Islet precursor cell (in vitro differentiated cells): ENCODE measurements around the gene PGF.
"Not testable (repeated sequence)": the region's sequence is repeated elsewhere in the genome, so short reads cannot be mapped to it uniquely, and the experiment has no call there.

ENCODE experiments used
- DNase-seq: peaks from one replicate; pipeline ENCODE4 v3.0.0-alpha.2; 2018

Gene PGF

DNA sequence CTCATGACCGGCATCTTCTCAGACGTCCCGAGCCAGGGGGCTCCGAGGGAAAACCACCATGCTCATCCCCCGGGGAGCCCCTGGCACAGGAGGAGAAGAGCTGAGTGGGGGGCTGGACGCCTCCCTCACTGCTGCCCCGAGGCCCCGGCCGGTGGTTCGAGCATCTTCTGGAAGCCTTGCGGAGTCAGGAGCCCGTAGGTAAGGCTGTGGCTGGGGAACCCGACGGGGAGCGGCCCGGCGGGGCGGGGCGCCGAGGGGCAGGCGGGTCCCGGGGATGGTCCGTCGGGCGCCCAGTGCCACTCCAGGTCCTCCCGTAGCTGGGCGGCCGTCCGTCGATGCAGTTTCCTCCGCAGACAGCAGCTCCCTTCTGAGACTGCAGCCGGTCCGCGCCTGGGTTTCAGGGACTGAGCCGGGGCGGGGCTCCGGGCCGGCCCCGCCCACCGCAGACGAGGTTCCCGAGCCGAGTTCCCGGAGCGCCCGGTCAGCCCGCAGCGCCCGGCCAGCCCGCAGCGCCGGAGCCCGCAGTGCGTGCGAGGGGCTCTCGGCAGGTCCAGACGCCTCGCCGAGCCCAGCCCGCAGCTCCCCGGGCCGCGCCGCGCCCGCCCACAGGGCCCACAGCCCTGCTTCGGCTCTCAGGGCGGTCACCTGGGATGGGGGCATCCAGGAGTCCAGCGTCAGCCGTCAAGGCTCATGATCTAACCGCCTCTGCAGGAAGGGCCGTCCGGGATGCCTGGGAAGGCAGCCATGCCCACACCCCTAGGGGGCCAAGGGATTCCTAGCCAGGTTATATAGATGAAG is at the start of gene PGF:
PGF (minus strand) TSS at position 369 of the 798 bp plus-strand sequence; CDS start at position 14, 355 bp downstream.
- DNase-seq: peak; percentile 90

DNA sequence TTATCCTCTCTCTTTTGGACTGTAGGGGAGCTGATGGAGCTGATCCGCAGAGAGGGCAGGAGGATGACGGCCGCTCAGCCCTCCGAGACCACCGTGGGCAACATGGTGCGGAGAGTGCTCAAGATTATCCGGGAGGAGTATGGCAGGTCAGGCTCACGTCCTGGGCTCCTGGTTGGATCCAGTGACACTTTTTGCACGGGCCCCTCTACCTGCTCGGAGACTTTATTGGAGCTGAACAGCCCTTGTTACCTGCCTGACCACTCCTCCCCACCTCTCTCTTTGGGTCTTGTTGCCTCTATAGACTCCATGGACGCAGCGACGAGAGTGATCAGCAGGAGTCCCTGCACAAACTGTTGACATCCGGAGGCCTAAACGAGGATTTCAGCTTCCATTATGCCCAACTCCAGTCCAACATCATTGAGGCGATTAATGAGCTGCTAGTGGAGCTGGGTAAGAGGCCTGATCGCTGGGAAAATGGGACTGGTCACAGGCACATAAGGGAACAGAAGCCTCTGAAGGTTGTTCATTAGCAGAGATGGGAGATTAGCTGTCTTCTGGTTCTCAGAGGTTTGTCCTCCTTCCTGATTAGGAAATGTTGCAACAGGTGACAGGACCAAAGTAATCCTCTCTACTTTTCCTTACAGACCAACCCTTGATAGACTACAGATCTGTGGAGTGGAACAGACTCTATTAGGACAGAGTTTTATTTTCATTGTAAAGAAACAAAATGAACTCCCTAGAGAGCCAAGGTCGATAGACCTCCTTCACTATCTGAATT is 48.0 kb upstream of the PGF start:
- no peak for DNase-seq

DNA sequence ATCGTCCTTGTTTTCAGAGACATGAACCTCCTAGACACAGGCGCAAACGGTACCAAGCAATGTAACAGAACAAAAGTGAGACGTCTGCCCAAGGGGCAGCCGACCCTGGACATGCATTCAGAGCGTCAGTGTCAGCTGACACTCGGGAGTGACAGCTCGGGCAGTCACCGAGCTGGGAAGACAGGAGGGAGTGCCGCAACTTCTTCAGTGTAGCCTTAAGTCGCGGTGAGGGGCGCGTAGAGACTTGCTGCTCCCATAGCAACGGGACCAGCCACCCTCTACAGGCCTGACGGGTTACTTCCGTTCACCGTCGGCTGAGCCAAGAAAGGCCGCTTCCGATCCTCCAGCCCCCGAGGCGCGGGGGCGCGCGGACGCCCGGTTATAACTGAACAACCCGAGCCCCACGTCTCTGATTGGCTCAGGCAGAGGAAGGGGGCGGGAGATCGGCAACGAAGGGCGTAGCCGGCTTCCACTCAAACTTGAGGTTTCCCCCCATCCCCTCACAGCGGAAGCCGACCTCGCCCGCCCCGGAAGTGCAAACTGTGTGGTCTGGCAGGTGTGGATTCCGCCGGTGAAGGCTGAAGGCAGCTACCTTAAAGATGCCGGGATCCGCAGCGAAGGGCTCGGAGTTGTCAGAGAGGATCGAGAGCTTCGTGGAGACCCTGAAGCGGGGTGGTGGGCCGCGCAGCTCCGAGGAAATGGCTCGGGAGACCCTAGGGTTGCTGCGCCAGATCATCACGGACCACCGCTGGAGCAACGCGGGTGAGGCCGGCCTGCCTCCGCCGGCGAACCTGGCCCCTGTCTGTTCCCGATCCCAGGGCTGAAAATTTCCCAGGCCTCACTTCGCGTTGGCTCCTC is 47.2 kb upstream of the PGF start, which contains the start of gene EIF2B2:
EIF2B2 (plus strand) TSS at position 530 of the 858 bp plus-strand sequence; CDS start at position 600, 70 bp downstream.
- peak; percentile 99 for DNase-seq

DNA sequence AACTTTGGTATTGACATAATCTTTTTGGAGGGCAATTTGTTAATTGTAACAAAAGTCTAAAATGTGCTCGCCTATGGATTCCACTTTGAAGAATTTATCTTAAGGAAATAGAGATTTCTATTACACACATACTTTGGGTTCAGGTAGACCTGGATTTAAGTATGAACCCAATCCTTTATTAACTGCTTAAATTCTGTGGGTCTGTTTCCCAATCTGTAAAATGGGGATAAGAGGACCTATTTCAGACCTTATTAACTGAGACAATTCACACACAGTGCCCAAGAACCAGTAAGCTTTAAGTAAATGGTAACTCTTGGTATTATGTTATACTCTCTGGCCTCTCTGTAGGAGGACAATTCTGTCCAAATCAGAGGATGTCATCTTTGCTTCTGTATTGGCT is 46.5 kb upstream of the PGF start:
- DNase-seq: no peak

DNA sequence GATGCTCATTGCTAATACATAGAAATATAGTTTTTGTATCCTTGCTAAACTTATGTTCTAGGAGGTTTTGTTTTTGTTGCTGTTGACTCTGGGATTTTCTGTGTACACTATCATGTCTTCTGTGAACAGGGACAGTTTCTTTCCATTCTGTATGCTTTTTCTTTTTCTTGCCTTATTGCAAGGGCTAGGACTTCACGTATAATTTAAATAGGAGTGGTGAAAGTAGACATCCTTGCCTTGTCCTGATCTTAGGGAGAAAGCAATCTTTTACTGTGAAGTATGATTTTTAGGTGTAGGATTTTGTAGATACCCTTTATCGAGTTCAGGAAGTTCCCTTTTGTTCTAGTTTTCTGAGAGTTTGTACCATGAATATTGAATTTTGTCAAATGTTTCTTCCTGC is 45.9 kb upstream of the PGF start:
- DNase-seq: no peak

DNA sequence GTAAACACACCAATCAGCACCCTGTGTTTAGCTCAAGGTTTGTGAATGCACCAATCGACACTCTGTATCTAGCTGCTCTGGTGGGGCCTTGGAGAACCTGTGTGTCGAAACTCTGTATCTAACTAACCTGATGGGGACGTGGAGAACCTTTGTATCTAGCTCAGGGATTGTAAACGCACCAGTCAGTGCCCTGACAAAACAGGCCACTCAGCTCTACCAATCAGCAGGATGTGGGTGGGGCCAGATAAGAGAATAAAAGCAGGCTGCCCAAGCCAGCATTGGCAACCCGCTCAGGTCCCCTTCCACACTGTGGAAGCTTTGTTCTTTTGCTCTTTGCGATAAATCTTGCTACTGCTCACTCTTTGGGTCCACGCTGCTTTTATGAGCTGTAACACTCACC is 40.4 kb upstream of the PGF start:
- DNase-seq: not testable (repeated sequence)

DNA sequence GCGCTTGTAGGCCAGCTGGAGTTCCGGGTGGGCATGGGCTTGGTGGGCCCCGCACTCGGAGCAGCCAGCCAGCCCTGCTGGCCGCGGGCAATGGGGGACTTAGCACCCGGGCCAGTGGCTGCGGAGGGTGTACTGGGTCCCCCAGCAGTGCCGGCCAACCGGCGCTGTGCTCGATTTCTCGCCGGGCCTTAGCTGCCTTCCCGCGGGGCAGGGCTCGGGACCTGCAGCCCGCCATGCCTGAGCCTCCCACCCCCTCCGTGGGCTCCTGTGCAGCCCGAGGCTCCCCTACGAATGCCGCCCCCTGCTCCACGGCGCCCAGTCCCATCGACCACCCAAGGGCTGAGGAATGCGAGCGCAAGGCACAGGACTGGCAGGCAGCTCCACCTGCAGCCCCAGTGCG is 38.8 kb upstream of the PGF start:
- peak; percentile 28 for DNase-seq

DNA sequence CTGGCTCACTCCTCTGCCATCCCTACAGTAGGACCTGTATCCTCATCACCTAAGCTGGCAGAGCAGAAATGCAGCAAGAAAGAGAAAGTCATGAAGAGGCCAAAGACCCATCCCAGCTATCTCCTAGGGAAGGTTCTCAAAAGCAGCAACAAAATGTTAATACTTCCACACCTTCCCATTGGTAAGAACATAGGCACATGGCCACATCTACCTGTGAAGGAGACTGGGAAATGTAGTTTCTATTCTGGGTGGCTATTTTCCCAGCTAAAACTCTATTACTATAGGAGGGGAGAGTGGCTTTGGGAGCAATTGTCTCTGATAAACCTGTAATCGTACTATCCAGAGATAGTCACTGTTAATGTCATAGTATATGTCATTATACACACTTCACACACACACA is 33.6 kb upstream of the PGF start:
- peak; percentile 36 for DNase-seq

DNA sequence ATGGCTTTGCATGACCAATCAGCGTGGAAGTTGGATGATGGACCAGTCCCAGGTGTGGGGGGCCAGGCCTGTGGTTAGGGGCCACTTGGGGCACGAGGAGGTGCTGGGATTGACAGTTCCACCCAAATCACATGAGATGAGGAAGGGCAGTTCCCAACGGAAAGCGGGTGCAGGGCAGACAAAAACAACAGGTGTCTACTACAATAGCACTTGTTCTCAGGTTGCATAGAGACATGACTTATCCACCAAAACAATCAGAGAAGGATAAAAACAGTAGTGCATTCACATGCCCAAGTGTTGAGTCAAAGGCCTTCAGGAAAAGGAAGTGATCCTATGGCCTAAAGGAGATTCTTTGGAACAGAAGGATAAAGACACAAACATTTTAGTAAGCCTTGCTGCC is 32.7 kb upstream of the PGF start:
- peak; percentile 58 for DNase-seq

DNA sequence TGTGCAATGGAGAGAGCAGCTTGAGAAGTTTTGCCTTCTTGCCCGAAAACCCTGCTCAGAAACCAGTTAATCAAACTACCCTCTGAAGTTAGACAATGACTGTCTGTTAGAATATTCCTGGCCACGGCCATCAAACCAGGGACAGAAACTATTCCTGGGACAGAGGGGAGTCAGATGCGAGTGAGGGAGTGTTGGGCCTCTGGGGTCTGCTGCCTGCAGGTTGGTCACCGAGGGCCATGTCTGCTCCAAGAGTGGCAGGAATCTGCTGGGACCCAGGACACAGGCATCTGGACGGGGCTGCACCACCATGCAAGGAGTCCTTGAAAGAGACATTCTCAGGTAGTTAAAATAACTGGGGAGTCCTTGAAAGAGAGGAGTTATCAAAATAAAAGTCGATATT is 30.4 kb upstream of the PGF start:
- DNase-seq: peak; percentile 29

DNA sequence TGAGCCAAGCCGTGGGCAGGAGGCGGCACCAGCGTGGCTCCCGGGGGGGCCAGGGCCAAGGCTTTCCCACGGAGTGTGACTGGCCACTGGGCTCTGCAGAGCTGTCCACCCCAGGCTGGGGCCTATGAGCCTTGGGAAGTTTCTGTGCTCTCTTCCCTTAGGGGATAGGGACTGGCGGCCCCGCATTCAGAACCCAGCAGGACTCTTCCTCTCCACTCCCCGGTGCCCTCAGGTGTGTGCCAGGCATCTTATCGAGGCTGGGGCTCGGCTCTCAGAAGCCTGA is 29.6 kb upstream of the PGF start:
- peak; percentile 52 for DNase-seq

DNA sequence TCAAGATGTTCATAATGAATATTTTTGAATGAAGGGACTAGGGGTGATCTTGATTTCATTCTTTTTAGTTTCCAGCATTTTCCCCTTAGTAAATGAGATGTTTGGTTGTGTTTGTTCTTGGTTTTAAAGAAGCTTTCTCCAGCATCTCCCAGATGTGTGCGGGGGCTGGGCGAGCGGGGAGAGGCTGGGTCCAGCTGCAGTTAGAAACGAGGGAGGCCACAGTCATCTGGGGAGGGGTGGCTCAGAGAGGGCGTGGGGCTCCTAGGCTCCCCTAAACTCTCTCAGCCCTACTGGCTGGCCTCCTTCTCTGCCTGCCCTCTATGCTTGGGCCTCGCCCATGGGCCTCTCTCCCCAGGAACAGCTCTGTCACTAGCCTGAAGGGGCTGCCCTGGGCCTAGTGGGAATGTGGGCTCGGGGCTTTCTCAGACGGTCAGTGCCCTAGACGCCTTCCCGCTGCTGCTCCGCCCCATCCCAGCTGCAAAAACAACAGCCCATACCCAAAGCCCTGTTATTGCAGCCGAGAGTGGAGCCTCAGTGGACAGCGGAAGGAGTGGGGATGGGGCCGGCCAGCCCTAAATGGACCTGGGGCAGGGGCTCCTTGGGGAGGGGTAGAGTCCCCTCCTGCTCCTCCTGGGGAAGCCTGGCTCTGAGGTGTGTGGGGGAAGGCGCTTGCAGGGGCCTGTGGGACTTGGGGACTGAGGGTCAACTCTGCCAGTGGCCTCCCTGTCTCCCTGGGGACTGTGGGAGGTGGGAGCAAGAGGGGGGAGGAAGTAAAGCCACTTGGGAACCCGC is 29.0 kb upstream of the PGF start:
- peak; percentile 51 for DNase-seq

DNA sequence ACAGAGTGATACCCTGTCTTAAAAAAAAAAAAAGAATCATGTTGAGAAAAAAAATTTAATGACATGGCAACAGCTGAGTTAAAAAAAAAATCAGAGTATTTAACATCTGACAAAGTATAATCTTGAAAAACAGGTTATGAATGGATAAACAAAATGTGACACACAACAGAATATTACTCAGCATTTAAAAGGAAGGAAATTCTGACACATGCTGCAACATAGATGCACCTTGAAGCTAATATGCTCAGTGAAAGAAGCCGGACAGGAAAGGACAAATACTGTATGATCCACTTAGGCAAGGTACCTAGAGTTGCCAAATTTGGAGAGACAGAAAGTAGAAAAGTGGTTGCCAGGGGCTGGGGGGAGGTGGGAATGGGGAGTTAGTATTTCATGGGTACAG is 27.9 kb upstream of the PGF start:
- DNase-seq: no peak

DNA sequence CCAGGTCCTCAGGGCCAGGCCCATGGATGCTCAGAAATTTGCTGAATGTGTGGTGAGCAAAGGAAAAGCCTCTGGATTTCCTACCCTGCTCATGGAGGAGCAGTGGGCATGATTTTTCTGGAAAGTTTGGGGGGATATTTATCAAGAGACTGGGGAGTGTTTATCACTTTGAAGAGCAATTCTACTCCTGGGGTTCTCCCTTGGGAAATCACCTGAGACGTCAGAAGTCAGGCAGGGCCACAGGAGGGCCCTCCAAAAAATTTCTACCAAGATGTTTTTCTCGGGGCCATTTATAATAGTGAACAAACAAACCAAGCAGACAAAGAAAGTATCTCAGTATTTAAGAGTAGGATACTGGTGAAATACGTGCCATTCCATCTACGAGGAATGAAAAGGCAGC is 27.3 kb upstream of the PGF start:
- peak; percentile 11 for DNase-seq

DNA sequence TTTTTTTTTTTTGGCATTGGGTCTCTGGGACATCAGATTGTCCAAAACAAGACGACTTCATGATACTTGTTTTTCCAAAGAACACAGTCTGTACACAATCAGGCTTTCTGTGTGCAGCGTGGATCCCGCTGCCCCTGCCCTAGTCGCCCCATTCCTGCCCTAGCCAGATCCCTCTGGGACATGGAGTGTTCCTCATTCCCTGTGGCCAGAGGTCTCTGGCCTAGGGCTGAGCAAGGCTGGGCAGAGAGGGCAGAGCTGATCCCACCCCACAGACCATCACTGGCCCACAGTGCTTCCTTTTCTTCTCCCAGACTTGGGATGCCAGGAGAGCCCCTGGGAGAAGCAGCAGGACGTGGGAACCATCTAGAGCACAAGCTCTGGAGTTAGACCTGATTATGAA is 26.4 kb upstream of the PGF start:
- DNase-seq: no peak

DNA sequence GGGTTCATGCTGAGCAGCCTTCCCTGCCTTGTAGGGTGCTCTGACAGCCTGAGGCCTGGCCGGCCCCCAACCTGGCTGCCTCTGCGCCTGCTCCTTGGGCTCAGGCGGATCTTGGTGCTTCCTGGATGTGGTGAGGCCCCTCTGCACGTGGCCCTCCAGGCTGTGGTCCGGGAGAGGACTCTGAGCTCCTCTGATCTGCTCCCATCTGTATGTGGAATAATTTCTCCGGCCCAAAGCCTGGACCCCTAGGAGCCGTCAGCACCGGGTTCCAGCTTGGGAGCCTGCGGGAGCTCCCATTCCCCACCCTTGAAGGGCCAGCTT is 26.0 kb upstream of the PGF start:
- DNase-seq: no peak

DNA sequence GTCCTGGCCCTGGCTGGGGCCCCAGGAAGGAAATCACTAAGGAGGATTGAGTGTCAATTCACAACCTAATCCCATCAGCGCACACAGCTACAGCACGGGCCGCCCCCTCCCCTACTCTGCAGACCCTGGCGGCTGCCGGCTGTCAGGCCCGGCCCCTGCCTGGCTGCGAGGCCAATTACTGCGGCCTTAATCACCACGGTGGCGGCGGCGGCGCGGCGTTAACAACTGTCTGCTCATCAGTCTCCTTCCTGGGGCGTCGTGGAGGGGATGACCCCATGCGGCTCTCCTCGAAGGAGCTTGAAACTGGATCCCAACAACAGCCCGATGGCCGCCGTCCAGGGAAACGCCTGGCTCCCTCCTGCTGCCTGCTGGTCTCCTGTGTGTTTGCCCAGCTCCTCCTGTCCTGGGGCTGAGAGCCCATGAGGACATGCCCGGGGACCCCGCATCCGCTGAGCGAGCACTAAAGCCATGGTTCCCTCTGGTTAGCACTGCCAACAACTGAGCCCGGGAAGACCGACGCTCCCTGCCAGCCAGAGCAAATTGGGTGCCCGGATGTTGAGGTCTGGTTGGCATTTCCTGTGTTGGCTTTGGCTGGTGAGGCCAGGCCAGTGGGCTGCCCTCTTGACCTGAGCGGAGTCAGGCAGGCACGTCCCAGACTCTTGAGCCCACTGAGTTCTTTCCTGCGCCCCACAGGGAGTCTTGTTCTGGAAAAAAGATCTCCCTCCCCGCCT is 25.5 kb upstream of the PGF start:
- peak; percentile 82 for DNase-seq

DNA sequence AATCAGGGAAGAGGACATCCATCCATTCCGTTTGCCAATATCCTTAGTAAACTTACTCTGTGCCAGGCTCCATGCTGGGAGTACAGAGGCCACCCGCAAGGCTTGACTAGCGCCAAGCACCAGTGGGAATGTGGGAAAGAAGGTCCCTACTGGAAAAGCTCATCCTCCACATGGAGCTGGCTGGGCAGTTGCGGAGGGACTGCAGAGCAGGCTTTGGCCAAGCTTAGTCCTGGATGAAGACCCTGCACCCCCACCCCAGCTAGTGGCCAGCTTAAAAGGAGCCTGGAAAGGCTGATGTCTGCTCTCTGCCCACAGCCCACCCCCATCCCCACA is 25.0 kb upstream of the PGF start:
- no peak for DNase-seq

DNA sequence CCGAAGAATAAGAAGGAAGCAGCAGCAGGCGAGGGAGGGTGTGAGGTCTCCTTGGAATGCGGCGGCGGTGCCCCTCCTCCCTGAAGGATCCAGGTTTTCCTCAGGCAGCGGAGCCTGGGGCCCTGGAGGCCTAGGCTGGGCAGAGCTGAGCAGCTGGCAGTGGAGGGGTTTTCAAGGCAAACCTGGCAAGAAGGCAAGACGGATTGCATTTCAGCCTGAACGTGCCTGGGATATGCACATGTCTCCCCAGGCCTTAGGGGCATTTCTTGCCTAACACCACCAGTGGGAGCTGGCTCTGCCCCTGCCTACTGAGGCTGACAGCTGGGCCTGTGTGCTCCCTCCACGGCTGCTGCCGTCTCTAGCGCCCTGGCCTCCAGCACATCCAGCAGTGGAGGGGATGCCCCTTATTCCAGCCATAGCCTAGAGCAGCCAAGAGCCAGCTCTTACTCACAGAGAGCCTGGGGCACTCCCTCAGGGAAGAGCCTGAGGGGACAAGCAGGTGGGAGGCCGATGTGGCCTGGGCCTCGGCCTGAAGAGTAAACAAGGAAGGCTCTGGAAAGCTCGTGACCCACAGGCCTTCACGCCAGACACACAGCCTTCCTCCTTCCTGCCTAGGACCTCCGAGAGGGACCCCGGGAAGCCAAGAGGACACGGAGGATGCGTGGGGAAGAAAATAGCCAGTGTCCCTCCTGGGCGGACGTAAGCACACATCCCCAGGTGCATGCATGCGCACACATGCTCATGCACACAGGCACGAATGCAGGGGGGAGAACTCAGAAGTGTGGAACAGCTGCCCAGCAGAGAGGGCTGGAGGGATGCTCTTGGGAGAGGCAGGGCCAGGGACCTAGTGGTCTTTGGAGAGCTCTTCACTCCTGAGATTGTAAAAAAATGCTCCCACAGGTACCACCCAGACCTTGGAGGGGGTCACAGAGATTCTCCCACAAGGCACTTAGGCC is 24.3 kb upstream of the PGF start:
- peak; percentile 83 for DNase-seq

DNA sequence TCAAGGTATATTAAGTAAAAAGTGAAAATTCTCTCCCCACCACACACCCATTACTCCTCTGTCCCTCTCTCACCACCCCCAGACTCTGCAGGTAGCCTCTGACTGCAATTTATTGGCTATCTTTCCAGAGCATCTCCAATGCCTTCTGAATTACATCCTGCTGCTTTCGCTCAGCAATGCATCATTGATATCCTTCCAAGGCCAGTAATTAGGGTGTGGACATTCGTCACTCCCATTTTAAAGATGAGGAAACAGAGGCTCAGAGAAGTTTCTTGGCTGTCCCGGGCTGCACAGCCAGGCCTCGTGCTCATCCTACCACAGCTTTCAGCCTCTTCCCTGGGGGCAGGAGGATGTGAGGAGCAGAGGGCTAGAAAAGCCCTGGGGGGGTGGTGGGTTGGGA is 23.6 kb upstream of the PGF start:
- DNase-seq: no peak

DNA sequence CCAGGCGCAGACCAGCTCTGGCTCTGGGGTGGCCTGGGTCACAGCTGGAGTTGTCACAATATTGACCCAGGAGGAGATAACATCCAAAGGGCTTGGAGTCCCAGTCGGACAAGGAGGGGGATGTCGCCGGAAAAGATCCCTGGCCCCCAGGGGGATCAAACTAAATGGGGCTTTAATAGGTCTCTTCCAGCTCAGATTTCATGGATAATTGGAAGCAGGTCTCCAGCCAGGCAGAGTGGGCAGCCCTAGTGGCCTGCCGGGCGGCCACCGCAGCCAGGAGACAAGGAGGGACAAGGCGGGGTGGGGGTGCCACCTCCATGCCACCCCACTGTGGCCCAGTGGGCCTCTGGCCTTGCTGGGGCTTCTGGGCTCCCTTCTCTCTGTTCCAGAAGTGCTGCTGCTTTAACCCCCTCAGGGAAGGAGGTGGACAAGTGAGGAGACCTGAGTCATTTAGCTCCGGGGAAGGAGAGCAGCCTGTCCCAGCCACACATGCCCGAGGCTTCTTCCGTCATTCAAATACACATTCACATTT is 23.1 kb upstream of the PGF start:
- DNase-seq: peak; percentile 83
